Measurements from ENCODE around the gene BMPER.
"Not testable (repeated sequence)": the region's sequence is repeated elsewhere in the genome, so short reads cannot be mapped to it uniquely, and the experiment has no call there.

The BMPER gene

GRCh38 chr7:34153656-34154270, 248.4 kb downstream of the BMPER start:
- FAIRE-seq, result no peak

- FAIRE-seq, result no peak
Measured at GRCh38 chr7:34155220-34155908, 250.0 kb downstream of the BMPER start.

GRCh38 chr7:34156336-34156735, 251.0 kb downstream of the BMPER start:
- FAIRE-seq, result no peak

- no peak for FAIRE-seq
Measured at GRCh38 chr7:34157137-34157536, 251.8 kb downstream of the BMPER start.

- FAIRE-seq, result no peak
Measured at GRCh38 chr7:34158368-34159153, 253.2 kb downstream of the BMPER start.

GRCh38 chr7:34160261-34160752, 255.0 kb downstream of the BMPER start:
- FAIRE-seq, result no peak

GRCh38 chr7:34162027-34162565, 256.8 kb downstream of the BMPER start:
- FAIRE-seq, result no peak

- FAIRE-seq, result no peak
Measured at GRCh38 chr7:34162677-34163076, 257.3 kb downstream of the BMPER start.

- FAIRE-seq, result no peak
Measured at GRCh38 chr7:34163956-34164355, 258.6 kb downstream of the BMPER start.

- FAIRE-seq, result no peak
Measured at GRCh38 chr7:34165466-34165865, 260.1 kb downstream of the BMPER start.

- no peak for FAIRE-seq
Measured at GRCh38 chr7:34165927-34166550, 260.7 kb downstream of the BMPER start.

GRCh38 chr7:34168013-34168412, 262.7 kb downstream of the BMPER start:
- no peak for FAIRE-seq

- FAIRE-seq, result not testable (repeated sequence)
Measured at GRCh38 chr7:34174688-34175616, 269.6 kb downstream of the BMPER start.

- FAIRE-seq, result no peak
Measured at GRCh38 chr7:34175837-34176236, 270.5 kb downstream of the BMPER start.

GRCh38 chr7:34177476-34177875, 272.1 kb downstream of the BMPER start:
- no peak for FAIRE-seq

- no peak for FAIRE-seq
Measured at GRCh38 chr7:34181271-34181958, 276.1 kb downstream of the BMPER start.

GRCh38 chr7:34184466-34184865, 279.1 kb downstream of the BMPER start:
- FAIRE-seq, result no peak

- FAIRE-seq, result no peak
Measured at GRCh38 chr7:34187798-34188307, 282.5 kb downstream of the BMPER start.

- FAIRE-seq, result no peak
Measured at GRCh38 chr7:34189031-34189430, 283.7 kb downstream of the BMPER start.

GRCh38 chr7:34190299-34190698, 285.0 kb downstream of the BMPER start:
- no peak for FAIRE-seq

GRCh38 chr7:34191162-34191561, 285.8 kb downstream of the BMPER start:
- no peak for FAIRE-seq
